Left cardiac atrium (tissue), 4 donors: ENCODE measurements around the gene MN1. TPM values are rescaled to one million over a fixed set of nuclear protein-coding genes. Genes with fewer than 3 reads are reported as not detected.

Experiments used
- ATAC-seq, 2 donors: fragments of 200-7000 bp; cut with Tn5 transposase; one replicate each; pipeline ENCODE4 v1.9.1; 2020; ENCODE audit warnings: mild to moderate bottlenecking in 2 of 2, moderate library complexity in 2 of 2
- DNase-seq: peaks from one replicate; pipeline ENCODE4 v3.0.0-alpha.2; 2020
- intact Hi-C, 2 donors: fragments of 100-400 bp; cut with DNase I; formaldehyde crosslinking; loops; one replicate each; pipeline versions ENCODE4 v1.14.1 to v1.15.1; 2022 to 2023
- total RNA-seq, 2 donors: library from RNA; stranded (reverse); fragmentation: NEBNext Ultra II Directional; extraction: Animal tissue kit (Norgen Biotek cat#: 25700); gene quantifications; one replicate each; pipeline ENCODE4 v1.2.1, GENCODE V29; 2021
- donor health status: DM: no; HTN: yes; CAD: no.
- donor health status: DM: no; HTN: yes; CAD: no; lungs with severe emphysema.
- donor health status: DM: yes; HTN: yes; CAD: no.
- donor health status: Dilated cardiomyopathy.

The MN1 gene
- total RNA-seq, 2 donors from 2014 or later, result 12.8 to 13.1 TPM

- no peak for ATAC-seq
- intact Hi-C loops, result no loop called here
- DNase-seq, result no peak
These were observed 28.5 kb downstream of the MN1 start for GRCh38 chr22:27772984-27773498.

- intact Hi-C loops, result no loop called here
- no peak for ATAC-seq
- DNase-seq, result no peak
These were observed 29.2 kb downstream of the MN1 start for GRCh38 chr22:27772081-27772983.

- ATAC-seq (no peak), DNase-seq (no peak)
- intact Hi-C loops, result no loop called here
These were observed 29.9 kb downstream of the MN1 start for GRCh38 chr22:27771637-27772036.

GRCh38 chr22:27769012-27769411 lies 32.5 kb downstream of the MN1 start:
- intact Hi-C loops, result no loop called here
- ATAC-seq, result no peak

GRCh38 chr22:27768027-27768653 lies 33.4 kb downstream of the MN1 start:
- no peak for ATAC-seq
- intact Hi-C loops, result no loop called here
- DNase-seq, result no peak

More at GRCh38 chr22:27769012-27769411, 32.5 kb downstream of the MN1 start:
- DNase-seq, result no peak

- ATAC-seq (no peak), DNase-seq (no peak)
- intact Hi-C loops, result no loop called here
These were observed 34.9 kb downstream of the MN1 start for GRCh38 chr22:27766679-27767078.

GRCh38 chr22:27765706-27766291 lies 35.8 kb downstream of the MN1 start:
- intact Hi-C loops, result no loop called here
- no peak for ATAC-seq

GRCh38 chr22:27764722-27765236 lies 36.8 kb downstream of the MN1 start:
- intact Hi-C loops, result no loop called here
- no peak for ATAC-seq
- no peak for DNase-seq

More at GRCh38 chr22:27765706-27766291, 35.8 kb downstream of the MN1 start:
- no peak for DNase-seq

- intact Hi-C loops, result no loop called here
- no peak for ATAC-seq
- DNase-seq, result no peak
These were observed 39.9 kb downstream of the MN1 start for GRCh38 chr22:27761665-27762064.

GRCh38 chr22:27761000-27761399 lies 40.6 kb downstream of the MN1 start:
- ATAC-seq, result no peak
- DNase-seq, result no peak
- intact Hi-C loops, result no loop called here

- DNase-seq (no peak), ATAC-seq (no peak)
- intact Hi-C loops, result no loop called here
These were observed 41.1 kb downstream of the MN1 start for GRCh38 chr22:27760474-27760873.

GRCh38 chr22:27757928-27758525 lies 43.5 kb downstream of the MN1 start:
- DNase-seq (no peak), ATAC-seq (no peak)
- intact Hi-C loops, result no loop called here

- intact Hi-C loops, result no loop called here
- ATAC-seq, result no peak
These were observed 45.3 kb downstream of the MN1 start for GRCh38 chr22:27756212-27756660.

GRCh38 chr22:27755521-27756211 lies 45.9 kb downstream of the MN1 start:
- ATAC-seq, result no peak
- peak; percentile 18 for DNase-seq
- intact Hi-C loops, result no loop called here

More at GRCh38 chr22:27756212-27756660, 45.3 kb downstream of the MN1 start:
- DNase-seq, result peak; percentile 18

- ATAC-seq (peak in 1 of 2 donors; percentile 4), DNase-seq (peak; percentile 18)
- intact Hi-C loops, result no loop called here
These were observed 46.6 kb downstream of the MN1 start for GRCh38 chr22:27754888-27755480.

GRCh38 chr22:27754247-27754887 lies 47.2 kb downstream of the MN1 start:
- DNase-seq (peak; percentile 48), ATAC-seq (peak; percentile 28 to 40)
- intact Hi-C loops, result no loop called here

GRCh38 chr22:27752771-27753170 lies 48.8 kb downstream of the MN1 start:
- ATAC-seq (peak; percentile 9 to 71), DNase-seq (peak; percentile 78)
- intact Hi-C loops, result no loop called here

- intact Hi-C loops, result no loop called here
- DNase-seq, result peak; percentile 12
- no peak for ATAC-seq
These were observed 49.4 kb downstream of the MN1 start for GRCh38 chr22:27752141-27752540.
